MM.1S (cell line): ENCODE results near the gene MAML3.

Source experiments
- DNase-seq: peaks from one replicate; pipeline ENCODE4 v3.0.0-alpha.2; 2015
- H2AFZ ChIP-seq: fragments of 300-600 bp; sonication (generic); 2 replicates; pipeline ENCODE4 v1.6.0; 2016; ENCODE audit warnings: antibody characterized with exemption, low read length
- H3F3A ChIP-seq: fragments of 300-600 bp; sonication (generic); 2 replicates; pipeline ENCODE4 v1.6.1; 2016; ENCODE audit warnings: mild to moderate bottlenecking, antibody characterized with exemption, low read length, moderate library complexity, mixed read lengths; ENCODE audit not compliant: insufficient read depth
- H3K27ac ChIP-seq: fragments of 300-600 bp; sonication (generic); 2 replicates; pipeline ENCODE4 v1.5.1; 2016; ENCODE audit warnings: mild to moderate bottlenecking, low read length
- H3K27me3 ChIP-seq: fragments of 300-600 bp; sonication (generic); replicated peaks from 2 replicates; pipeline ENCODE4 v1.6.0; 2016; ENCODE audit warnings: low read length; ENCODE audit not compliant: insufficient read depth
- H3K36me3 ChIP-seq: fragments of 300-600 bp; sonication (generic); replicated peaks from 2 replicates; pipeline ENCODE4 v1.6.1; 2016; ENCODE audit warnings: mild to moderate bottlenecking, low read length, mixed read lengths; ENCODE audit not compliant: insufficient read depth
- H3K4me1 ChIP-seq: fragments of 300-600 bp; sonication (generic); 2 replicates; pipeline ENCODE4 v1.6.1; 2016; ENCODE audit warnings: low read length, mixed read lengths
- H3K4me2 ChIP-seq: fragments of 300-600 bp; sonication (generic); 2 replicates; pipeline ENCODE4 v1.6.0; 2016; ENCODE audit warnings: low read depth, low read length
- H3K4me3 ChIP-seq: fragments of 300-600 bp; sonication (generic); 2 replicates; pipeline ENCODE4 v1.5.1; 2016; ENCODE audit warnings: low read length, mixed read lengths
- H3K79me2 ChIP-seq: fragments of 300-600 bp; sonication (generic); 2 replicates; pipeline ENCODE4 v1.6.1; 2016; ENCODE audit warnings: mixed run types, low read length, mixed read lengths
- H3K9ac ChIP-seq: fragments of 300-600 bp; sonication (generic); 2 replicates; pipeline ENCODE4 v1.6.1; 2016; ENCODE audit warnings: low read length, mixed read lengths
- H3K9me2 ChIP-seq: fragments of 300-600 bp; sonication (generic); replicated peaks from 2 replicates; pipeline ENCODE4 v1.6.1; 2016; ENCODE audit warnings: mild to moderate bottlenecking, low read length, mixed read lengths; ENCODE audit not compliant: insufficient read depth
- H3K9me3 ChIP-seq: fragments of 300-600 bp; sonication (generic); replicated peaks from 2 replicates; pipeline ENCODE4 v1.6.1; 2016; ENCODE audit warnings: mild to moderate bottlenecking, low read length, mixed read lengths; ENCODE audit not compliant: insufficient read depth
- H4K20me1 ChIP-seq: fragments of 300-600 bp; sonication (generic); 2 replicates; pipeline ENCODE4 v1.6.1; 2016; ENCODE audit warnings: mild to moderate bottlenecking, low read length, moderate library complexity, mixed read lengths; ENCODE audit not compliant: insufficient read depth
- EZH2 ChIP-seq: fragments of 300-600 bp; sonication (generic); optimal IDR thresholded peaks from 2 replicates; pipeline ENCODE3; 2017; ENCODE audit warnings: low read depth, mild to moderate bottlenecking, antibody characterized with exemption, low read length, mixed read lengths
- EZH2phosphoT487 ChIP-seq: fragments of 300-600 bp; sonication (generic); IDR thresholded peaks from 2 replicates; pipeline ENCODE4 v1.6.1; 2018; ENCODE audit warnings: antibody characterized with exemption, low read length
- TF ChIP-seq, protein P1 (sequence below): fragments of 300-600 bp; sonication (generic); IDR thresholded peaks from 2 replicates; pipeline ENCODE4 v1.5.1; 2016; ENCODE audit warnings: antibody characterized with exemption, low read length, mixed read lengths

MAML3 gene

DNA sequence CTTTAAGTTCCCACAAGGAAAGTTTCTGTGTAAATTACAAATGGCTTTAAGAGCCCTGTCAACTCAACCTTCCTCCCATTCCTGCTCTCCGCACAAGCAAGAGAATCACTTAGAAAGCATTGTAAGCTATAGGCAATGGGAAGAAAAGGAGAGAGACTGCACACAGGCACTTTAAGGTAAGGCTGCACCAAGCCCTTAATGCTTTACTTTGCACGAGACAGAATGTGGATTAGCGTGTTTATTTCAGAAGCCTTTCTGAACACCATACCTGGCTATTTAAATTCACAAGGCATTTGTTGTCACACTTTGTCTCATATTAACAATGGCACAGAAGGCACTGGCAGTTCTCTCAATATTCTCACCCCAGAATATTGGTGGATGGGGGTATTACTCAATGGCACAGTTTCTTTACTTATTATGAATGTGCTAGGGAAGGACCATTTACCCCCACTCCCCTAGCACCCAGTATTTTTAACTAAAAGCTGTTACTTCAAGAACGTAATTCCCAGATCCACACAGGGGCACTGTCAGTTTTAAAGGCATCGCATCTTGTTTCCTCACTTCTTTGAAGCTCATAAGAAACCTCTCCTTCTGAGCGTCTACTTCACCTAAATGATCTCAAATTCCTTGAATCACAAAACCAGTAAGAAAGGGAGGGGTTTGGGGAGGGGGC is 150.0 kb downstream of the MAML3 start:
- no peak overlapping the region for H3K9ac ChIP-seq
- no peak overlapping the region for H3K27ac ChIP-seq
- H3K4me2 ChIP-seq, result no peak overlapping the region
- H3K36me3 ChIP-seq, result no peaks in the 10 kb centered on the region
- no peaks in the 10 kb centered on the region for H3K79me2 ChIP-seq
- H3K27me3 ChIP-seq, result no peaks in the 10 kb centered on the region
- H3K9me2 ChIP-seq, result no peaks in the 10 kb centered on the region
- H4K20me1 ChIP-seq, result no peaks in the 10 kb centered on the region
- no peaks in the 10 kb centered on the region for H3K4me1 ChIP-seq
- H3K4me3 ChIP-seq, result no peak overlapping the region
- no peaks in the 10 kb centered on the region for H3K9me3 ChIP-seq
- no peak overlapping the region for H2AFZ ChIP-seq
- H3F3A ChIP-seq, result no peaks in the 10 kb centered on the region
- no peak for TF ChIP-seq EZH2phosphoT487
- no peak for TF ChIP-seq EZH2
- TF ChIP-seq, protein P1, sequence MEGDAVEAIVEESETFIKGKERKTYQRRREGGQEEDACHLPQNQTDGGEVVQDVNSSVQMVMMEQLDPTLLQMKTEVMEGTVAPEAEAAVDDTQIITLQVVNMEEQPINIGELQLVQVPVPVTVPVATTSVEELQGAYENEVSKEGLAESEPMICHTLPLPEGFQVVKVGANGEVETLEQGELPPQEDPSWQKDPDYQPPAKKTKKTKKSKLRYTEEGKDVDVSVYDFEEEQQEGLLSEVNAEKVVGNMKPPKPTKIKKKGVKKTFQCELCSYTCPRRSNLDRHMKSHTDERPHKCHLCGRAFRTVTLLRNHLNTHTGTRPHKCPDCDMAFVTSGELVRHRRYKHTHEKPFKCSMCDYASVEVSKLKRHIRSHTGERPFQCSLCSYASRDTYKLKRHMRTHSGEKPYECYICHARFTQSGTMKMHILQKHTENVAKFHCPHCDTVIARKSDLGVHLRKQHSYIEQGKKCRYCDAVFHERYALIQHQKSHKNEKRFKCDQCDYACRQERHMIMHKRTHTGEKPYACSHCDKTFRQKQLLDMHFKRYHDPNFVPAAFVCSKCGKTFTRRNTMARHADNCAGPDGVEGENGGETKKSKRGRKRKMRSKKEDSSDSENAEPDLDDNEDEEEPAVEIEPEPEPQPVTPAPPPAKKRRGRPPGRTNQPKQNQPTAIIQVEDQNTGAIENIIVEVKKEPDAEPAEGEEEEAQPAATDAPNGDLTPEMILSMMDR, result no peak
- no peak for DNase-seq

DNA sequence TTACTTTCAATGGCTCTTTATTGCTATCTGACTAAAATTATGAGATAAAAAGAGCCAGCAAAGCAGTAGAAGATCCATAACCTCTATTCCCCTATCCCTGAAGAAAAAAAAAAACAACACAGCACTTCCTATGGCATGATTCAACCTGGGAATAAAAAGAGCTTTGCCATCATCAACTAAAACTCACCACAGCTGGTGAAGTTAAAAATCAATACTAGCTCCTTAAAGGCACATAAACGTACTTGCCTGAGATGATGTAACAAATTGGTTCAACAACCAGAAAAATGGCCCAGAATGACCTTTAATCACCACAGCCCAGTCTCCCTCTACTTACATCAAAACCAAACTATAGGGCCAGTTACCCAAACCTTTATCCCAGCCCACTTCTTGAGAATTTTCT is 153.8 kb downstream of the MAML3 start:
- Histone ChIP-seq H2AFZ (no peak overlapping the region), H3F3A (no peaks in the 10 kb centered on the region), H3K4me1 (no peaks in the 10 kb centered on the region), H3K36me3 (no peaks in the 10 kb centered on the region), H3K4me3 (no peak overlapping the region), H3K79me2 (no peaks in the 10 kb centered on the region), H3K4me2 (no peak overlapping the region), H3K9me2 (no peaks in the 10 kb centered on the region), H3K9me3 (no peaks in the 10 kb centered on the region), H3K27ac (no peak overlapping the region), H3K27me3 (no peaks in the 10 kb centered on the region), H4K20me1 (no peaks in the 10 kb centered on the region), H3K9ac (no peak overlapping the region)
- DNase-seq, result no peak
- TF ChIP-seq EZH2 (no peak), EZH2phosphoT487 (no peak)
- TF ChIP-seq, protein P1, result no peak

DNA sequence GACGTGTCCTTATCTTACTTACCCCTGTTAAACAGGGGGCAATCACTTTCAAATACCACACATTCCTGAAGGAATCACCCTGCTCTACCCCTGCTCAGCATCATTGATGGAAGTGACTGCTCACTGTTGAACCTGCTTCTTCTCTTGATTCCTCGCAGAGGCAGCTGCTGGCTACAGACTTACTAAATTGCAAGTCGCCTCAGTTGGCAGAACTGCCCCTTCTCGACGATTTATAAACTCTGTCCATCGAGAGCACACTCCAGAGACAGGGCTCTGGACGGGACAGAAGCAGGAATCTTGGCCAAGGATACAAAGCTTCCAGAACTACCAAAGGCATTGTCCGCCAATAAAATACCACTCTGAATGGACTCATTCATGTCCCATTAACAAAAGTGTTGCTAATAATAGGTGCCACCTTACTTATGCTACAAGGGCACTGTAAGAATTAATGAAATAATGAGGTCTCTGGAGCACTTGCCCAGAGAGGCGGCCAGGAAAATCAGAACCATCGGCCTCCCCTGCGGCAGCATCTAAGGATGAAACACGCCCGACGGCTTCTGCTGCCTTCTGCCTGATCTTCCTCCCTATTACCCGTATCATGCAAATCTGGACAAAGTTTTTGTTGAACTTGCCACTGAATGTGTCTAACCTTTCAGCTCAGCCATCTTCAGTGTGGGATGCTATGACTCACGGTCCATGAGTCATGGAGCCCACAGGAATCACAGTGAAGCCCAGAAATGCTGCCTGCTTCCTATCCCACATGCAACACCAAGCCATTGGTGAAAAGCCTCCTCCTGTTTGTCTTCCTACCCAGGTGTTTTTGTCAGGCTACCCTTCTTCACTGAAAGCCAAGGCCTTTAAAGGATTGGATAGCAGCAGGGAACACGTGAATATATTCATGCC is 164.9 kb downstream of the MAML3 start:
- H3K27me3 ChIP-seq, result no peaks in the 10 kb centered on the region
- H2AFZ ChIP-seq, result no peak overlapping the region
- no peak overlapping the region for H3K9ac ChIP-seq
- no peak for DNase-seq
- H3K9me2 ChIP-seq, result no peaks in the 10 kb centered on the region
- no peak overlapping the region for H3K4me3 ChIP-seq
- no peak overlapping the region for H3K4me2 ChIP-seq
- H3K79me2 ChIP-seq, result no peaks in the 10 kb centered on the region
- no peaks in the 10 kb centered on the region for H4K20me1 ChIP-seq
- no peaks in the 10 kb centered on the region for H3K36me3 ChIP-seq
- H3K9me3 ChIP-seq, result no peaks in the 10 kb centered on the region
- H3F3A ChIP-seq, result no peaks in the 10 kb centered on the region
- H3K4me1 ChIP-seq, result no peaks in the 10 kb centered on the region
- no peak overlapping the region for H3K27ac ChIP-seq
- no peak for TF ChIP-seq EZH2
- TF ChIP-seq EZH2phosphoT487, result no peak
- TF ChIP-seq, protein P1, result no peak
